Caco-2 (cell line): ENCODE data around the gene PTOV1. TPM values are rescaled to one million over a fixed set of nuclear protein-coding genes. Genes with fewer than 3 reads are reported as not detected.

Source experiments
- BruUV-seq: library from RNA; stranded (reverse); fragments of 400-500 nt; replicated peaks from 2 replicates; lab custom pipeline; 2021; lab: Mats Ljungman, UMichigan
- CTCF ChIA-PET: fragments of 300-600 bp; sonication (Branson Sonifier 250); formaldehyde crosslinking; loops from one replicate; lab custom pipeline; 2022; ENCODE audit warnings: antibody characterized with exemption; lab: Charles Lee
- POLR2A ChIA-PET: fragments of 300-600 bp; sonication (Branson Sonifier 250); formaldehyde crosslinking; loops from one replicate; lab custom pipeline; 2022; ENCODE audit warnings: antibody characterized with exemption; lab: Charles Lee
- DNase-seq, 2 experiments: peaks; one replicate each; pipeline versions ENCODE4 v3.0.0 to v3.0.0-alpha.2; 2020 to 2022
- H3K27me3 ChIP-seq: replicated peaks from 2 replicates; pipeline ENCODE4 v1.6.0; 2011; ENCODE audit warnings: low read length; ENCODE audit not compliant: control insufficient read depth, insufficient read depth
- H3K36me3 ChIP-seq: 2 replicates; pipeline ENCODE4 v1.5.1; 2011; ENCODE audit warnings: low read length; ENCODE audit not compliant: control insufficient read depth, insufficient read depth
- H3K4me1 ChIP-seq: fragments of 250-450 bp; sonication (Bioruptor Pico); 2 replicates; pipeline ENCODE4 v1.5.1; 2020; ENCODE audit warnings: mild to moderate bottlenecking
- H3K4me3 ChIP-seq: 2 replicates; pipeline ENCODE4 v1.5.1; 2011; ENCODE audit warnings: low read depth, mild to moderate bottlenecking, control low read depth, low read length
- H3K9me3 ChIP-seq: fragments of 250-450 bp; sonication (Bioruptor Pico); 2 replicates; pipeline ENCODE4 v1.5.1; 2020; ENCODE audit warnings: mild to moderate bottlenecking, moderate library complexity
- H3K27ac Mint-ChIP-seq: one replicate; pipeline ENCODE4 v1.8.0; 2022; ENCODE audit warnings: mixed read lengths; ENCODE audit not compliant: unreplicated experiment
- H3K27me3 Mint-ChIP-seq: one replicate; pipeline ENCODE4 v1.8.0; 2022; ENCODE audit warnings: mixed read lengths; ENCODE audit not compliant: insufficient read depth, unreplicated experiment
- H3K36me3 Mint-ChIP-seq: one replicate; pipeline ENCODE4 v1.8.0; 2022; ENCODE audit warnings: mild to moderate bottlenecking, mixed read lengths; ENCODE audit not compliant: insufficient read depth, unreplicated experiment
- H3K4me1 Mint-ChIP-seq: one replicate; pipeline ENCODE4 v1.8.0; 2022; ENCODE audit warnings: low read depth, mixed read lengths; ENCODE audit not compliant: unreplicated experiment
- H3K4me3 Mint-ChIP-seq: one replicate; pipeline ENCODE4 v1.8.0; 2022; ENCODE audit warnings: mild to moderate bottlenecking, moderate library complexity, mixed read lengths; ENCODE audit not compliant: unreplicated experiment
- H3K9me3 Mint-ChIP-seq: one replicate; pipeline ENCODE4 v1.8.0; 2022; ENCODE audit warnings: mixed read lengths; ENCODE audit not compliant: unreplicated experiment
- CTCF ChIP-seq, 2 experiments: fragments of 200-600 bp in 1 of 2; IDR thresholded peaks; 1 replicate in 1 of 2; 2 replicates in 1 of 2; pipeline versions ENCODE4 v1.5.1 to v1.8.0; 2011 to 2022; ENCODE audit warnings: antibody characterized with exemption in 1 of 2, control low read depth in 1 of 2, inconsistent platforms in 1 of 2, low read depth in 1 of 2, low read length in 1 of 2, mild to moderate bottlenecking in 1 of 2, moderate library complexity in 1 of 2; ENCODE audit not compliant: insufficient read depth in 1 of 2, severe bottlenecking in 1 of 2, unreplicated experiment in 1 of 2
- intact Hi-C: fragments of 100-400 bp; cut with micrococcal nuclease; formaldehyde crosslinking; loops from one replicate; pipeline ENCODE4 v1.10.0; 2022; ENCODE audit not compliant: unreplicated experiment
- total RNA-seq: library from RNA; stranded (reverse); gene quantifications from 2 replicates; pipeline ENCODE4 v1.2.3, GENCODE V29; 2022

The PTOV1 gene
- total RNA-seq, 1 experiment from 2014 or later = 209 TPM

- no peak for TF ChIP-seq CTCF (IDR thresholded peaks at IDR 0.05; ENCODE audit: insufficient read depth in 1 of 2, low read depth in 1 of 2, low read length in 1 of 2, severe bottlenecking in 1 of 2, unreplicated experiment in 1 of 2)
- Histone ChIP-seq H3K36me3 (peaks cover 2% of the 10 kb centered on the region), H3K4me1 (no peaks in the 10 kb centered on the region), H3K4me3 (no peak overlapping the region), H3K27me3 (no peaks in the 10 kb centered on the region), H3K9me3 (no peaks in the 10 kb centered on the region)
- H3K27ac Mint-ChIP-seq = no peak overlapping the region
- DNase-seq = no peak
- CTCF ChIA-PET = no interaction called here
- H3K4me3 Mint-ChIP-seq = no peak overlapping the region
- H3K4me1 Mint-ChIP-seq = no peaks in the 10 kb centered on the region
- POLR2A ChIA-PET = no interaction called here
- no peaks in the 10 kb centered on the region for H3K27me3 Mint-ChIP-seq
- intact Hi-C loops = no loop called here
- peaks cover 53% of the 10 kb centered on the region for H3K36me3 Mint-ChIP-seq
- H3K9me3 Mint-ChIP-seq = no peaks in the 10 kb centered on the region
- BruUV-seq = no TSS peak
Observed at GRCh38 chr19:49833599-49833998, 17.4 kb upstream of the PTOV1 start.

GRCh38 chr19:49835562-49835961, 15.4 kb upstream of the PTOV1 start:
- CTCF ChIA-PET = no interaction called here
- POLR2A ChIA-PET = no interaction called here
- BruUV-seq = no TSS peak

DNA sequence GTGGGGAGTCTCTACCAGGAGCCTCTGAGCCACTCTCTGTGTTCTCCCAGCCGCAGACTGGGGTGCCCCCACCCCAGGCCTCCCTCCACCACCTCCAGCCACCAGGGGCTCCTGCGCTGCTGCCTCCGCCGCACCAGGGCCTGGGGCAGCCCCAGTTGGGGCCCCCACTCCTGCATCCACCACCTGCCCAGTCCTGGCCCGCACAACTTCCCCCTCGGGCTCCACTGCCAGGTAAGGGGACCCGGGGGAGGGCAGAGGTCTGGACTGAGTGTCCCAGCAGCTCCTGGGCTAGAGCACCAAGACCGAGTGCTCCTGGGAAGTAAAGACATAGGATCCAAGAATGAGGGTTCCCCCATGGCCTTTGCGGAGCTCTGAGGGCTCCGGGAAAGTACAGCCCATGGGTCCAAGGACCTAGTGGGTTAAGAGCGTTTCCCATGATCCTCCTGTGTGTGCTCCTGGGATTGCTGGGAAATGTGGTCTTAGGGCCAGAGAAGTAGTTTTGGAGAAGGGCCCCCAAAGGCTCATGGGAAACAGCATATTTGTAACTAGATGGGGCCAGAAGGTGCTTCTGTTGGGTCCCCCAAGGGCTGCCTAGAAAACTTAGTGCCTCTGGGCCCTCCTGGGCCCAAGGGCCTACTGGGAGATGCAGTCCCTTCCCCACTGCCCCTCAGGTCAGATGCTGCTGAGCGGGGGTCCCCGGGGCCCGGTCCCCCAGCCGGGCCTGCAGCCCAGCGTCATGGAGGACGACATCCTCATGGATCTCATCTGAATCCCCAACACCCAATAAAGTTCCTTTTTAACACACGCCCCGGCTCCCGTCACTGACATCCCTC, 14.6 kb upstream of the PTOV1 start:
- ChIA-PET CTCF (no interaction called here), POLR2A (no interaction called here)
- H3K4me3 Mint-ChIP-seq = no peak overlapping the region
- H3K4me1 Mint-ChIP-seq = no peaks in the 10 kb centered on the region
- H3K36me3 ChIP-seq = peaks cover 4% of the 10 kb centered on the region
- no peak for DNase-seq
- H3K27ac Mint-ChIP-seq = no peak overlapping the region
- H3K27me3 ChIP-seq = no peaks in the 10 kb centered on the region
- H3K4me1 ChIP-seq = no peaks in the 10 kb centered on the region
- no peak overlapping the region for H3K4me3 ChIP-seq
- intact Hi-C loops = no loop called here
- no peak for TF ChIP-seq CTCF (IDR thresholded peaks at IDR 0.05; ENCODE audit: insufficient read depth in 1 of 2, low read depth in 1 of 2, low read length in 1 of 2, severe bottlenecking in 1 of 2, unreplicated experiment in 1 of 2)
- no peaks in the 10 kb centered on the region for H3K9me3 Mint-ChIP-seq
- peaks cover 68% of the 10 kb centered on the region for H3K36me3 Mint-ChIP-seq
- H3K9me3 ChIP-seq = no peaks in the 10 kb centered on the region
- no peaks in the 10 kb centered on the region for H3K27me3 Mint-ChIP-seq
- BruUV-seq = no TSS peak

More at GRCh38 chr19:49835562-49835961, 15.4 kb upstream of the PTOV1 start:
- no peaks in the 10 kb centered on the region for H3K27me3 Mint-ChIP-seq
- intact Hi-C loops = no loop called here
- H3K36me3 ChIP-seq = peaks cover 2% of the 10 kb centered on the region
- no peak overlapping the region for H3K4me3 ChIP-seq
- H3K9me3 Mint-ChIP-seq = no peaks in the 10 kb centered on the region
- DNase-seq = no peak
- H3K9me3 ChIP-seq = no peaks in the 10 kb centered on the region
- H3K36me3 Mint-ChIP-seq = peaks cover 73% of the 10 kb centered on the region
- H3K4me1 Mint-ChIP-seq = no peaks in the 10 kb centered on the region
- no peak overlapping the region for H3K4me3 Mint-ChIP-seq
- H3K27me3 ChIP-seq = no peaks in the 10 kb centered on the region
- H3K4me1 ChIP-seq = no peaks in the 10 kb centered on the region
- TF ChIP-seq CTCF (IDR thresholded peaks at IDR 0.05; ENCODE audit: insufficient read depth in 1 of 2, low read depth in 1 of 2, low read length in 1 of 2, severe bottlenecking in 1 of 2, unreplicated experiment in 1 of 2) = no peak
- no peak overlapping the region for H3K27ac Mint-ChIP-seq
